Measurements from ENCODE around the gene ADCY10. TPM values are rescaled to one million over a fixed set of nuclear protein-coding genes. Genes with fewer than 3 reads are reported as not detected.
A peak's percentile ranks its signal among the peaks of the same experiment; 100 is the strongest.

ADCY10 gene
- total RNA-seq, 2 donors from 2014 or later: 0.18 to 0.53 TPM

DNA sequence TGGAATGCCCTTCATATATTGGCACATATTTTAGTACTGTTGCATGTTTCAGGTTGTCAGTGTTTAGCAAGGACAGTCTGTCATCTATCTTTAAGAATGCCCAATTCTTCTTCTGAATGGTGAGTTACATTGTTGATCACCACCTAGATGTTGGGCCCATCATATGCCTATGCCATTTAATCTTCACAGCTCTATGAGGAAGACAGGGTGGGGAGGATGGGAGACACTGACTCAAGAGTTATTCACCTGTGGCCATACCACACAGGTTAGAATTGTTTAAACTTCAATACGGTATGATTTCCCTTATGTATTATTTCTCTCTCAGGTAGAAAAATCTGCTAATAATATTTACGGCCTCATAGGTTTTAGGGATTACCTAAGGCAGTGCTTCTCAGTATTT lies 147.4 kb downstream of the ADCY10 start:
- DNase-seq (ENCODE audit: low spot score in 2 of 2) (no peak), ATAC-seq (no peak)
- H3K27ac Mint-ChIP-seq: no peak overlapping the region
- H3K9me3 Mint-ChIP-seq: no peaks in the 10 kb centered on the region
- peaks cover 24 to 26% of the 10 kb centered on the region in 2 donors for H3K36me3 Mint-ChIP-seq

DNA sequence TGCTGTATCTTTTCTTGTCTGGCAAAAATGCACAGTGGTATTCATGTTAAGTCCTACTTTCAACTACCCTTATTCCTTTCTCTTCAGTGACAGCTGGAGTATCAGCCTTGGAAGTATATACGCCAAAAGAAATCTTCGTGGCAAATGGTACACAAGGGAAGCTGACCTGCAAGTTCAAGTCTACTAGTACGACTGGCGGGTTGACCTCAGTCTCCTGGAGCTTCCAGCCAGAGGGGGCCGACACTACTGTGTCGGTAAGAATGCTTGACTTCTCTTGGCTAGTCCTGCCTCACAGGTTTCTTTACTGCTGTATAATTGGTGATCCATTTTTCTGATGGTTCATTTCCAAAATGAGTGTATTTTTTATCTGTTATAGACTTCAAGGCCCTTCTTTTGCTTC lies 148.4 kb downstream of the ADCY10 start:
- ATAC-seq: no peak

DNA sequence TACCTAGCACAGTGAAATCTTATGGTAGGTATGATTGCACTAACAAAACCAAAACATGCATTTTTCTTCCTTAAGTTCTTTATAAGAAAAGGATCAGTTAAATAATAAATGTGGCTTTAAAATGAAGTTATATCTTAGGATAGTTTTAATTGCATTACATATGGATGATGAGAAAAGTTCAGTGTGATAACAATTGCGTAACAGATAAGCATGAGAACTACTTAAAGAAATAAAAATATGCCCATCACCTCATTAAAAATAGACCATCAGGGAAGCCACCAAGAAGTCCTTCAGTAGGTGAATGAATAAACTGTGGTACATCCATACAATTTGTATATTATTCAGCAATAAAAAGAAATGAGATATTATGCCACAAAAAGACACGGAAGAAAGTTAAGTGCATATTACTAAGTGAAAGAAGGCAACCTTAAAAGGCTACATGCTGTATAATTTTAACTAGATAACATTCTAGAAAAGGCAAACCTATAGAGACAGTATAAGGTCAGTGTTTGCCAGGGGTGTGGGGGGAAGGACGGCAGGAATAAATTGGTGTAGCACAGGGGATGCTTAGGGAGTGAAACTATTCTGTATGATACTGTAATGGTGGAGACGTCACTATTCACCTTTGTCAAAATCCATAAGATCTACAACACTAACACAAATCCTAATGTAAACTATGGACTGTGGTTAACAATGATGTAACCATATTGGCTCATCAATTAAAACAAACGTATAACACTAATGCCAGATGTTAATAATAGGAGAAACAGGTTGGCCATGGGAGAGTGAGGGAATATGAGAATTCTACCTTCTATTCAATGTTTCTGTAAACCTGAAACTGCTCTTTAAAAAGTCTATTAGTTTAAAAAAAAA lies 149.2 kb downstream of the ADCY10 start:
- H3K36me3 Mint-ChIP-seq: peaks cover 12 to 13% of the 10 kb centered on the region in 2 donors
- DNase-seq (ENCODE audit: low spot score in 2 of 2) (no peak), ATAC-seq (no peak)
- no peak overlapping the region for H3K27ac Mint-ChIP-seq
- H3K9me3 Mint-ChIP-seq: peaks cover 0 to 3% of the 10 kb centered on the region in 2 donors

More for the DNA sequence above, 148.4 kb downstream of the ADCY10 start:
- Mint-ChIP-seq H3K27ac (no peak overlapping the region), H3K36me3 (peaks cover 15 to 18% of the 10 kb centered on the region in 2 donors), H3K9me3 (no peaks in the 10 kb centered on the region)
- DNase-seq (ENCODE audit: low spot score in 2 of 2): no peak

DNA sequence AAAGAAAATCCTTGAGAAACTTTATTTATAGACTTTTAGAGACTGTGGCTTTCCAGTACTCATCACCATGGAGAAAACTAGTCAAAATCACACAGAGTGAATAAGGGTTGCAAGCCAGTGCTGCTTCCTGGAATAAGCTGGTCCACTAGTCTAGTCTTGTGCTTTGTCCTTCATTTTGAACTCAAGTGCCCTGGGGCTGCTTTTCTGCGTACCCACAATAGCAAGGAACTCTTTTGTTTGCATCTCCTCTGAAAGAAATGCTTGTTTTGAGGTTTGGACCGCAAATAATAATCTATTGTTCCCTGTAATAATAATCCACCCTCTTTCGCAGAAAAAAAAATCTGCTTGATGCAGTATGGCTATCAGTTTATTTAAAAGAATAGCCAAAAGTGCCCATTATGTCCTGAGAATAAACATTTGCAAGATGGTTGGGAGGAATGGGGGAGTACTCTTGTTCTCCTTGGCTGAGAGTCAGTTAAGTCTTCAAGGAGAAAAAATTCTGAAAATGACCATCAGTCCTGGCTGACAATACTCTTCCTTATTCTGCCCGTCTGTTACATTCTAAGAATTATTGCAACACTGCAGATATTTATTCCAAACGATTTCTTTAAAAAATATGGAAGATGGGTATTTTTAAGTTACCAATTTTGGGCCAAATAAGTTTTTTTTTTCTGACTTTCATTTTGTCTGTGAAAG lies 150.3 kb downstream of the ADCY10 start:
- no peak overlapping the region for H3K27ac Mint-ChIP-seq
- DNase-seq (ENCODE audit: low spot score in 2 of 2) (no peak), ATAC-seq (no peak)
- peaks cover 0 to 4% of the 10 kb centered on the region in 2 donors for H3K9me3 Mint-ChIP-seq
- H3K36me3 Mint-ChIP-seq: peaks cover 9 to 12% of the 10 kb centered on the region in 2 donors

GRCh38 chr1:167762061-167762746 lies 151.7 kb downstream of the ADCY10 start:
- ATAC-seq (peak; percentile 86 to 92), DNase-seq (ENCODE audit: low spot score in 2 of 2) (no peak)
- H3K27ac Mint-ChIP-seq: peak overlapping the region; percentile 52 to 81
- peaks cover 0 to 6% of the 10 kb centered on the region in 2 donors for H3K36me3 Mint-ChIP-seq
- peaks cover 0 to 4% of the 10 kb centered on the region in 2 donors for H3K9me3 Mint-ChIP-seq

DNA sequence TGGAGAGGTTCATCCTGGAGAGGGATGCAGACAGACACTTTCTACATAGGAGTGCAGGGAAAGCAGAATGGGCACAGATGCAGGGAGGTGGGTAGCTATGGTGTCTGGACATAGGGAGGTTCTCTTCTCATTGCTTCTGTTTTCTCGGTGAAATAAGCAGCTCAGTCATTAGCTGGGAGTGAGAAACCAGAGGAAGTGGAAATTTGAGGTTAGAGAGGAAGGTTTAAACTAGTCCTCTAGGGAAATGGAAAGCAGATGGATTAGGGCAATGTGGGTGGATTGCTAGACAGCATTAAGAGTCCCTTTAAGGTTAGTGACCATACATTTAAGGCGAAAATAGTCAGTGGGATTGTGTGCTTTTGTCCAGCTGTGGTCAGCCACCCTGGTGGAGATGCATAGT lies 152.5 kb downstream of the ADCY10 start:
- peak overlapping the region; percentile 24 to 52 for H3K27ac Mint-ChIP-seq
- ATAC-seq (no peak), DNase-seq (ENCODE audit: low spot score in 2 of 2) (no peak)
- peaks cover 0 to 4% of the 10 kb centered on the region in 2 donors for H3K9me3 Mint-ChIP-seq
- H3K36me3 Mint-ChIP-seq: peaks cover 0 to 6% of the 10 kb centered on the region in 2 donors

Other genes starting within 250 kb of the ADCY10 start
- 10 to 100 TPM; 26.8 to 33.0 TPM for gene MPZL1, start 192.2 kb downstream of the ADCY10 start, total RNA-seq
- gene DCAF6, start 22.5 kb upstream of the ADCY10 start, total RNA-seq: 10 to 100 TPM; 28.1 to 33.0 TPM
- 10 to 100 TPM; 60.3 to 68.6 TPM for gene MPC2, start 22.9 kb upstream of the ADCY10 start, total RNA-seq
- gene GPR161, start 222.8 kb upstream of the ADCY10 start, total RNA-seq: under 1 TPM; 0.34 to 0.53 TPM